PC-3 (cell line): ENCODE data around the gene CLCN4. TPM values are rescaled to one million over a fixed set of nuclear protein-coding genes. Genes with fewer than 3 reads are reported as not detected.

Source experiments
- ATAC-seq: fragments of 200-7000 bp; cut with Tn5 transposase; 2 replicates; pipeline ENCODE4 v1.9.1; 2020; ENCODE audit warnings: mild to moderate bottlenecking, moderate library complexity
- BruUV-seq: library from RNA; stranded (reverse); fragments of 400-500 nt; replicated peaks from 2 replicates; lab custom pipeline; 2021; lab: Mats Ljungman, UMichigan
- CTCF ChIA-PET: fragments of 300-600 bp; sonication (Branson Sonifier 250); formaldehyde crosslinking; loops from one replicate; lab custom pipeline; 2022; ENCODE audit warnings: antibody characterized with exemption; lab: Charles Lee
- POLR2A ChIA-PET: fragments of 300-600 bp; sonication (Branson Sonifier 250); formaldehyde crosslinking; loops from one replicate; lab custom pipeline; 2022; ENCODE audit warnings: antibody characterized with exemption; ENCODE audit not compliant: unreplicated experiment; lab: Charles Lee
- DNase-seq: peaks from one replicate; pipeline ENCODE4 v3.0.0-alpha.2; 2015
- H2AFZ ChIP-seq: fragments of 300-600 bp; sonication (generic); 2 replicates; pipeline ENCODE4 v1.6.0; 2016; ENCODE audit warnings: antibody characterized with exemption, low read length
- H3F3A ChIP-seq: fragments of 300-600 bp; sonication (generic); one replicate; pipeline ENCODE4 v1.6.0; 2017; ENCODE audit warnings: antibody characterized with exemption, low read length, control low read depth, mild to moderate bottlenecking; ENCODE audit not compliant: unreplicated experiment
- H3K27ac ChIP-seq: fragments of 300-600 bp; sonication (generic); 2 replicates; pipeline ENCODE4 v1.5.1; 2016; ENCODE audit warnings: mild to moderate bottlenecking, low read length
- H3K27me3 ChIP-seq: fragments of 300-600 bp; sonication (generic); 2 replicates; pipeline ENCODE4 v1.6.1; 2016; ENCODE audit warnings: low read length, mixed read lengths
- H3K36me3 ChIP-seq: fragments of 300-600 bp; sonication (generic); 2 replicates; pipeline ENCODE4 v1.6.1; 2016; ENCODE audit warnings: low read depth, mixed run types, low read length, mixed read lengths
- H3K4me1 ChIP-seq: fragments of 300-600 bp; sonication (generic); 2 replicates; pipeline ENCODE4 v1.5.1; 2016; ENCODE audit warnings: low read length; ENCODE audit not compliant: insufficient read depth
- H3K4me2 ChIP-seq: fragments of 300-600 bp; sonication (generic); 2 replicates; pipeline ENCODE4 v1.6.0; 2016; ENCODE audit warnings: low read length
- H3K4me3 ChIP-seq: fragments of 300-600 bp; sonication (generic); 2 replicates; pipeline ENCODE4 v1.5.1; 2016; ENCODE audit warnings: mild to moderate bottlenecking, low read length, mixed read lengths
- H3K79me2 ChIP-seq: fragments of 300-600 bp; sonication (generic); 2 replicates; pipeline ENCODE4 v1.6.1; 2017; ENCODE audit warnings: low read length, mixed read lengths
- H3K9ac ChIP-seq: fragments of 300-600 bp; sonication (generic); 2 replicates; pipeline ENCODE4 v1.6.0; 2016; ENCODE audit warnings: mild to moderate bottlenecking, low read length
- H3K9me2 ChIP-seq: fragments of 300-600 bp; sonication (generic); replicated peaks from 2 replicates; pipeline ENCODE4 v1.6.1; 2016; ENCODE audit warnings: mixed run types, low read length, mixed read lengths
- H3K9me3 ChIP-seq: fragments of 300-600 bp; sonication (generic); 2 replicates; pipeline ENCODE4 v1.6.1; 2016; ENCODE audit warnings: low read length, mixed read lengths
- H4K20me1 ChIP-seq: fragments of 300-600 bp; sonication (generic); 2 replicates; pipeline ENCODE4 v1.6.1; 2016; ENCODE audit warnings: low read length, mixed read lengths
- EZH2 ChIP-seq: fragments of 300-600 bp; sonication (generic); IDR thresholded peaks from one replicate; pipeline ENCODE4 v1.6.1; 2017; ENCODE audit warnings: antibody characterized with exemption, mild to moderate bottlenecking, low read length; ENCODE audit not compliant: unreplicated experiment
- EZH2phosphoT487 ChIP-seq: fragments of 300-600 bp; sonication (generic); IDR thresholded peaks from 2 replicates; pipeline ENCODE4 v1.6.1; 2018; ENCODE audit warnings: mild to moderate bottlenecking, antibody characterized with exemption, low read length, borderline replicate concordance
- intact Hi-C: fragments of 100-400 bp; cut with micrococcal nuclease; formaldehyde crosslinking; loops from 2 replicates; pipeline ENCODE4 v1.9.0; 2023
- total RNA-seq: library from RNA; depleted of rRNA; stranded (reverse); fragments of >200 nt; gene quantifications from 2 replicates; pipeline ENCODE4 v1.2.3, GENCODE V29; 2014
- TF ChIP-seq, protein P1 (sequence below): fragments of 300-600 bp; sonication (generic); conservative IDR thresholded peaks from 2 replicates; pipeline ENCODE4 v1.5.1; 2017; ENCODE audit warnings: antibody characterized with exemption, low read depth, mild to moderate bottlenecking, low read length

CLCN4 gene
- total RNA-seq, 1 experiment from 2014 or later = 13.7 TPM

DNA sequence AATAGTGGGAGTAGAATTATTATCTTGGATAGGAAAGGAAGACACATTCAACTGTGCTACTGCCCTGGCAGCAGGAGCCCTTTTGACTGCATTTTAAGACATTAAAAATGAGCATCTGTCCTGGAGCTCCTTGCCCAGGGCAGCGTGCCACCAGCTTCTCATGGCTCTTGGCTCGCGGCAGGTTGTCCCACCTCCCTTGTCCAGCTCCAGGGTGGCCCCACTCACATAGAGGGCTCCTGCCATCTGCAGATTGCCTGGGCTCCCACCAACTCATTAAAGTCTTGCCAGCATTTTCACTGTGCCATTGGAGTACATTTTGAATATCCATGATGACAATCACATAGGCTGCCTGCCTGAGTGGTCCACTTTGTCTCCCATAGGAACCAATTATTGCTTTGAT is 27.0 kb downstream of the CLCN4 start:
- no peaks in the 10 kb centered on the region for H3K79me2 ChIP-seq
- no TSS peak for BruUV-seq

DNA sequence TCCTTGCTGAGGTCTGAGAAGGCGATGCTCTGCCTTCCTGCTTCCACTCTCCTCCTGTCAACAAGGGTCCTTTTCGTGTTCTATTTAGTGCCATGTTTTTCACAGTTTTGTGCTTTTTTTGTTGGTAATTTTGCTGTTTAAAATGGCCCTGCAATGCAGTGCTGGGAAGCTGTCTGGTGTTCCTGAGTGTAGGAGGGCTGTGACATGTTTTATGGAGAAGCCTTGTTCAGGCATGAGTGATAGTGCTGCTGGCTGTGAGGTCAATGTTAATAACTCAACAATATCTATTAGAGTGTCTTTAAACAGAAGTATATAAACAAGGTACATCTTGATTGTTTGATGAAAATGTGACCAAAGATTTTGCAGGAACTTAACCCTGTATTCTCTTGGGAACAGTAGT is 27.6 kb downstream of the CLCN4 start:
- intact Hi-C loops = no loop called here
- no peaks in the 10 kb centered on the region for H4K20me1 ChIP-seq
- no peaks in the 10 kb centered on the region for H3K9me3 ChIP-seq
- H3K27ac ChIP-seq = no peak overlapping the region
- H3K27me3 ChIP-seq = no peaks in the 10 kb centered on the region
- H3F3A ChIP-seq = no peaks in the 10 kb centered on the region
- ChIA-PET CTCF (no interaction called here), POLR2A (no interaction called here)
- H3K9me2 ChIP-seq = no peaks in the 10 kb centered on the region
- no peak overlapping the region for H3K9ac ChIP-seq
- DNase-seq = no peak
- H3K4me2 ChIP-seq = no peak overlapping the region
- no peaks in the 10 kb centered on the region for H3K4me1 ChIP-seq
- H3K36me3 ChIP-seq = no peaks in the 10 kb centered on the region
- ATAC-seq = no peak
- no peak overlapping the region for H2AFZ ChIP-seq
- no TSS peak for BruUV-seq
- no peak for TF ChIP-seq EZH2phosphoT487
- TF ChIP-seq EZH2 = no peak
- TF ChIP-seq, protein P1, sequence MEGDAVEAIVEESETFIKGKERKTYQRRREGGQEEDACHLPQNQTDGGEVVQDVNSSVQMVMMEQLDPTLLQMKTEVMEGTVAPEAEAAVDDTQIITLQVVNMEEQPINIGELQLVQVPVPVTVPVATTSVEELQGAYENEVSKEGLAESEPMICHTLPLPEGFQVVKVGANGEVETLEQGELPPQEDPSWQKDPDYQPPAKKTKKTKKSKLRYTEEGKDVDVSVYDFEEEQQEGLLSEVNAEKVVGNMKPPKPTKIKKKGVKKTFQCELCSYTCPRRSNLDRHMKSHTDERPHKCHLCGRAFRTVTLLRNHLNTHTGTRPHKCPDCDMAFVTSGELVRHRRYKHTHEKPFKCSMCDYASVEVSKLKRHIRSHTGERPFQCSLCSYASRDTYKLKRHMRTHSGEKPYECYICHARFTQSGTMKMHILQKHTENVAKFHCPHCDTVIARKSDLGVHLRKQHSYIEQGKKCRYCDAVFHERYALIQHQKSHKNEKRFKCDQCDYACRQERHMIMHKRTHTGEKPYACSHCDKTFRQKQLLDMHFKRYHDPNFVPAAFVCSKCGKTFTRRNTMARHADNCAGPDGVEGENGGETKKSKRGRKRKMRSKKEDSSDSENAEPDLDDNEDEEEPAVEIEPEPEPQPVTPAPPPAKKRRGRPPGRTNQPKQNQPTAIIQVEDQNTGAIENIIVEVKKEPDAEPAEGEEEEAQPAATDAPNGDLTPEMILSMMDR = no peak
- no peaks in the 10 kb centered on the region for H3K79me2 ChIP-seq
- H3K4me3 ChIP-seq = no peak overlapping the region

More for the DNA sequence above, 27.0 kb downstream of the CLCN4 start:
- Histone ChIP-seq H3K4me3 (no peak overlapping the region), H4K20me1 (no peaks in the 10 kb centered on the region), H3K9me2 (no peaks in the 10 kb centered on the region), H3K36me3 (no peaks in the 10 kb centered on the region), H3K9ac (no peak overlapping the region), H2AFZ (no peak overlapping the region), H3F3A (no peaks in the 10 kb centered on the region), H3K4me2 (no peak overlapping the region), H3K27ac (no peak overlapping the region), H3K9me3 (no peaks in the 10 kb centered on the region), H3K4me1 (no peaks in the 10 kb centered on the region), H3K27me3 (no peaks in the 10 kb centered on the region)
- ChIA-PET POLR2A (no interaction called here), CTCF (no interaction called here)
- no peak for ATAC-seq
- intact Hi-C loops = no loop called here
- no peak for DNase-seq
- TF ChIP-seq, protein P1 = no peak
- TF ChIP-seq EZH2 (no peak), EZH2phosphoT487 (no peak)

DNA sequence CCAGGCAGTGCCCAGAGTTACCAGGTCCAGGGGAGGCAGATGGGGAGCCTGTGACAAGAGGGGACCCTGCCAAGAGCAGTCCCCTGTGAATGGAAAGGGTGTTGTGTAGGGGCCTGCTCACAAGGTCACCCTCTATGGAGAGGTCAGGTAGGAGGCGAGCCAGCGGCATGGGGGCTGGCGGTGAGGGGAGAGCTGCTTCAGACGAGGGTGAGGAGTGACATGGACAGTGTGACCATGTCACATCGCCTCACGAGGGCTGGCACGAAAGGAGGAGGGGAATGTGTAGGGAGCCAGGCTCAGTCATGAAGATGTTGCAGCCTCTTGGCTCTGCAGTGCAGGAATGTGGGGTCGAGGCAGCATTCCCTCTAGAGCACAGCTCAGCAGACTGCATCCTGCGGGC is 29.6 kb downstream of the CLCN4 start:
- H3K9ac ChIP-seq = no peak overlapping the region
- H3K36me3 ChIP-seq = no peaks in the 10 kb centered on the region
- no peaks in the 10 kb centered on the region for H3K79me2 ChIP-seq
- no peaks in the 10 kb centered on the region for H4K20me1 ChIP-seq
- no peaks in the 10 kb centered on the region for H3F3A ChIP-seq
- H3K4me3 ChIP-seq = no peak overlapping the region
- DNase-seq = no peak
- ATAC-seq = no peak
- ChIA-PET POLR2A (no interaction called here), CTCF (no interaction called here)
- H2AFZ ChIP-seq = no peak overlapping the region
- no peaks in the 10 kb centered on the region for H3K9me2 ChIP-seq
- TF ChIP-seq, protein P1 = no peak
- no peak for TF ChIP-seq EZH2phosphoT487
- H3K27ac ChIP-seq = no peak overlapping the region
- H3K4me2 ChIP-seq = no peak overlapping the region
- peaks cover 7% of the 10 kb centered on the region for H3K4me1 ChIP-seq
- H3K9me3 ChIP-seq = no peaks in the 10 kb centered on the region
- no TSS peak for BruUV-seq
- intact Hi-C loops = no loop called here
- no peaks in the 10 kb centered on the region for H3K27me3 ChIP-seq
